GM19239 (cell line): ENCODE data around the gene TBX4.
"Not testable (repeated sequence)": the region's sequence is repeated elsewhere in the genome, so short reads cannot be mapped to it uniquely, and the experiment has no call there.

Experiments
- DNase-seq: peaks from one replicate; pipeline ENCODE4 v3.0.0; 2011; ENCODE audit warnings: low spot score; ENCODE audit not compliant: insufficient read length
- FAIRE-seq: peaks from 2 replicates; lab custom pipeline; 2011; peaks lifted over from hg19 to GRCh38; lab: Jason Lieb, UNC

Gene TBX4

DNA sequence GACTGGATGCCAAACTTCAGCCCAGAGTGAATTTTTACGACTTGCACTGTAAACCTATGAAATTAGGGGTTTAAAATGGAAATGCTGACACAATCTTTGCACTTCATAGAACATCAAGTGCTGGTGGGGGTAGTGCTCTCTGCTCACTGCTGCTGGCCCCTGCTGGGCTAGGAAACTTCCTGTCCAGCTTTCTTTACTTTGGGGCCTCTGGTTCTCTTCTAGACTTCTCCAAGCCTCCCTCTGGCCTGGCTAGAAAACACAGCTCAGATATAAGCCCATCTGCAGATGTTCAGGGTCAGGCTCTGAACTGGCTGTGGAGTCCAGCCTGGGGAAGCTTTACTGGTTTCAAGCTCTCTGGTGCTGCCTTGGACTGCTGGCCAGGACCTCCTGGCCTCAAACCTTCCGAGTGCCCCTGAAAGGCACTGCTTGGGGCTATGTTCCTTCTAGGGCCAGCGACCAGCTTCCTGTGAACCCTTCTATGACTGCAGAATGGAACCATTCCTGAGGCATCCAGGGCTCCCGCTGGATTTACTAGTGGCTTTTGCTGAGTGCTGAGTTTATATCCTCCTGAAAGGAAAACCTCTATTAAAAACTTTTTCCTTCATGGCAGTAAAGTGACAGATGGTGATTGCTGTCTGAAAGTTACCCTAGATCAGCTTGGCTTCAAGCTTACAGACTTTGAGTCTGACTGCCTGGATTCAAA, 59.4 kb downstream of the TBX4 start:
- DNase-seq (no peak), FAIRE-seq (no peak)

DNA sequence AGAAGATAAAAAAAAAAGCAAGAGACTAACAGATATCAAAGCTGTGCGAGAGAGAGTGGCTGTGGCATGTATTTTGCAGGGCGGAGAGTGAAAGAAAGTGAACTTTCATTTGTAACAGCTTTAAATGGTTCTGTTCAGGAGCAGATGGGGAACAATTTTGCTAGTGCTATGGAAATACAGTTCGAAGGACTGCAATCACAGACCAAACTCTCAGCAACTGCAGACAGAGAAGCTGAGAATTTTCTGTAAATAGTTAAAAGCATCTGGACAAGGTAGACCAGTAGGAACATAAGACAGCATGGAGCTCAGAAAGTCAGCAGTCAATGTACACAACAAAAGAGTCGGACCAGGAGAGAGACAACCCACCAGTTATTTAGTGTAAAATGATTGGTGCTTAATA, 62.3 kb downstream of the TBX4 start:
- no peak for DNase-seq
- no peak for FAIRE-seq

DNA sequence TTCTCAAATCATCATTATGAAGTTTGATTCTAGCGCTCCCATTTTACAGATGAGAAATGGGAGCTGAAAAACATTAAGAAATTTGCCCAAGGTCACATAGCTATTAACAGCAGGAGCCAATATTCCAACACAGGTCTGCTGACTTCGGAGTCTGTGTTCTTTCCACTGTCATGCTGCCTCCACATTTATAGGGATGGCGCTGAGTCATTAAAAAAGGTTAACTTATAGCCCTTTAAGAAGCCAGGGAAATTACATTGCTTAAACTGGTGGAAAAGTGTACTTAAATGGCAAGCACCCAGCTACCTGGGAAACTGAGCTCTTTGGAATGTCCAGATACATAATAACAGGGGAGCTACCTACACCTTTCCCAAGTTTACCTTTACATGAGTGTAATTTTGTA, 65.0 kb downstream of the TBX4 start:
- DNase-seq (no peak), FAIRE-seq (no peak)

DNA sequence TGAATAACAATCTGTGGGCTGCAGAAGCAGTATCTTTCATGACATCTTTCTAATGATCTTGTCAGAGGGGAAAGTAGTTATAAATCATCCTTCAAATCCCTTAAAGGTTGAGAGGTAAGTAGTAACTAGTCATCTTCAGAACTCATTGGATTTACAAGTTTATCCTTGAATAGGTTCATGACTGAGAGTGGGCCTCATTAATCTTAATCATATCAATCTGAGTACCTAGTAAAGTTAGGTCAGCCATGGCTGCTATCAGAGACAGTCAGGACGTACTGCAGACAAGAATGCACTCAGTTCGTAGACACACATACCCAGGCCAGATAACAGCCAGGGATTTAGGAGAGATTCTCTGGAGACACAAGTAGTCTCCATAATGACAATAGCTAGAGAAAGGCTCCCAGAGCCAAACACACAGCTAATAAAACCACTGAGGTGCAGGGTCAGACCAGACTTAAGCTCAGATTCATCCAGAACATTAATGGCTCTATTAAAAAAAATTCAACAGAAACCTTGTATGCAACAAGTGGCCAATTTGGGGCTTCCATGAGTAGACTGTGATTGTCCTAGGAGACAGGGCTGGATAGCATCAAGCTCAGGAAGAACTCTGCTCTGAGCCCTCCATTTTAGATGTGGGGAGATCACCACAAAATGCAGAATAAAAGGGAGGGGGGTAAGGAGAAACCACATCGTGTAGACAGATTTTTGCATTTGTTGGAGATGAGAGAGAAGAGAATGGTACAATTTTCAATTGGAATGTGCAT, 65.8 kb downstream of the TBX4 start:
- DNase-seq (no peak), FAIRE-seq (no peak)

DNA sequence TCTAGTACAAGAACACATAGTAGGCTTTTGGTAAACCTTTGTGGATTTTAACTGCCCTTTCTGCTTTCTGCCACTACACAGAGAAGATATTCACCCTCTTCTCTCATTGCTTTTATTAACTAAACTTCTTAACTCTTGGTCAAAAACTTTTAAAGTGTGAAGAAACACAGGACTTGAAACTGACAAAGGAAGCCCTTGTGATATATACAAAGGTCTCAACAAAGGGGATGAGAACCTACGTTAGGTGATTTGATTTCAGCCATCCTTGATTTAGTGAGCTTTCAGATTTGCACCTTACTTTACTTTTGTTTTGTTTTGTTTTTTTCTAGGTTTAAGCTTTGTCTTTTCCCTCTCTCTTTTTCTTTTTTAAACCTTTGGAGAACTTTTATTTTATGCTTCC, 66.9 kb downstream of the TBX4 start:
- FAIRE-seq (no peak), DNase-seq (no peak)

DNA sequence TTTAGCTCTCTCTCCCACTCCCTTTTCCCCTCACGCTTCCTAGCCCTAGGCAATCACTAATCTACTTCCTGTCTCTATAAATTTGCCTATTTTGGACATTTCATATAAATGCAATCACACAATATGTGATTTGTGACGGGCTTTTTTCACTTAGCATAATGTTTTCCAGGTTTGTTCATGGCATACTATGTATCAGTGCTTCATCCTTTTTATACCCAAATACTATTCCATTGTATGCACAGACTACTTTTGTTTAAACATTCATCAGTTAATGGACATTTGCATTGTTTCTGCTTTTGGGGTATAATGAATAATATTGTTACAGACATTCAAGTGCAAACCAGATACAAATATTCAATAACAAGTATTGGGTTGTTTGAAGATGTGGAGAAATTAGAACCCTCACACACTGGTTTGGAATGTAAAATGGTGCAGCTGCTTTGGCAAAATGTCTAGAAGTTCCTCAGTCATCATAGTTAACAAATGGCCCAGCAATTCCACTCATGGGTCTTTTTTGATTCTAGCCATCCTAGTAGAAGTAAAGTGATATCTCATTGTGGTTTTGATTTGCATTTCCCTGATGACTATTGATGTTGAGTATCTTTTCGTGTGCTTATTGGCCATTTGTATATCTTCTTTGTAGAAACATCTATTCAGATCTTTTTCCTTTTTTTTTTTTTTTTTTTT, 67.7 kb downstream of the TBX4 start:
- no peak for DNase-seq
- FAIRE-seq = no peak

DNA sequence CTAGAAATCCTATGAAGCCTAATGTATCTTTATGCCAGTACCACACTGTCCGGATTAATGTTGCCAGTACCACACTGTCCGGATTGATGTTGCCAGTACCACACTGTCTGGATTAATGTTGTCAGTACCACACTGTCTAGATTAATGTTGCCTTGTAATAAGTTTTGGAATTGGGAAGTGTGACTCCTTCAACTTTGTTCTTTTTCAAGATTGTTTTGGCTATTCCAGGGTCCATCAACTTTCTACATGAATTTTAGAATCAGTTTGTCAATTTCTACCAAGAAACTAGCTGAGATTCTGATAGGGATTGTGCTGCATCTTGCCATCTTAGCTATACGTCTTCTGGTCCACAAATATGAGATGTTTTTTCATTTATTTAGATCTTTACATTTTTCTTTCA, 68.7 kb downstream of the TBX4 start:
- DNase-seq = no peak
- FAIRE-seq = no peak

DNA sequence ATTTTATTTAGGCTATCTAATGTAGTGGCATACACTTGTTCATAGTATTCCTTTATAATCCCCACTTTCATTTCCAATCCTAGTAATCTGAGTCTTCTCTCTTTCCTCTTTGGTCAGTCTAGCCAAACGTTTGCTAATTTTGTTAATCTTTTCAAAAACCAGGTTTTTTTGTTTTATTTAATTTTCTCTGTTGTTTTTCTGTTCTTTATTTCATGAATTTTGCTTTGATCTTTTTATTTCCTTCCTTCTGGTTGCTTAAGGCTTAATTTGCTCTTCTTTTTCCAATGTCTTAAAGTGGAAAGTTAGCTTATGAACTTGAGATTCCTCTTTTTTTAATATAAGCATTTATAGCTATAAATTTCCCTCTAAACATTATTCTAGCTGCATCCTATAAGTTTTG, 69.9 kb downstream of the TBX4 start:
- FAIRE-seq = no peak
- DNase-seq = no peak

DNA sequence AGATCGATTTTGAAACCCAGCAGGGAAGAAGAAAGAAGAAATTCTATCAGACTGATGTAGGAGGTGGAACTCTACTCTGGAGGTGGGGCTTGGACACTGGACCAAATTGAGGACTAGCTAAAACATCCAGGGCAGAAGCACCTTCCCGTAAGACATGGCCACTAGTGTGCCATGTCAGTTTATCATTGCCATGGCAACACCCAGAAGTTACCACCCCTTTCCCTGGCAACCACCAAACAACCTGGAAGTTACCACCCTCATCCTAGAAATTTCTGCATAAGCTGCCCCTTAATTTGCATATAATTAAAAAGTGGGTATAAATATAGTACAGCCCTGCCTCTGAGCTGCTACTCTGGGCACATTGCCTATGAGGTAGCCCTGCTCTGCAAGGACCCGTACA, 72.1 kb downstream of the TBX4 start:
- no peak for DNase-seq
- FAIRE-seq = no peak

DNA sequence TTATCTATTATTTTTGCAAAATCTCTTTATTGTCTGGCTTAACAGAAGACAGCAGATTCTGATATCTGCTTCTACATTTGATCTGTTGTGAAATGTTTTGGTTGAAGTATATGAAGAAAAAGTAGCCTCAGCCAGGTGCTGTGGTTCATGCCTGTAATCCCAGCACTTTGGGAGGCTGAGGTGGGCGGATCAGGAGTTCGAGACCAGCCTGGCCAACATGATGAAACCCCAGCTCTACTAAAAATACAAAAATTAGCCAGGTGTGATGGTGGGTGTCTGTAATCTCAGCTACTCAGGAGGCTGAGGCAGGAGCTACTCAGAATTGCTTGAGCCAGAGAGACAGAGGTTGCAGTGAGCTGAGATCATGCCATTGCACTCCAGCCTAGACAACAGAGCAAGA, 75.2 kb downstream of the TBX4 start:
- not testable (repeated sequence) for FAIRE-seq, DNase-seq

DNA sequence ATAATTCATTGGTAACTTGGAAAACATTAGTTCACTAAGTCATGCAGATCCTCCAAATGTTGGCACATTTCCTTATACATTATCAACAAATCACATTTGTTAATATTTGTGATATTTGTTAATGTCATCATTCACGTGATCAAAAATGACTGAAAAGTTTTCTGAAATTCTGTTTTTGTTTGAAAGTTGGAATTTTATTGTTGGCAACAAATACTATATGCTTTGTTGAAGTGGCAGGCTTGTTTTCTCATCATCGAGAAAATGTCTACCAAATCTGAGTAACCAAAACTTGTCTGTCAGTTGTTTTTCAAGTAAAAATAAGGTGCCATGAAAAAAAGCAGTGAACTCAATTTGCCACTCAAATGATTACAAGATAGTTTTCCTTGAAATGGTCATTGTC, 75.9 kb downstream of the TBX4 start:
- FAIRE-seq = no peak
- DNase-seq = no peak

DNA sequence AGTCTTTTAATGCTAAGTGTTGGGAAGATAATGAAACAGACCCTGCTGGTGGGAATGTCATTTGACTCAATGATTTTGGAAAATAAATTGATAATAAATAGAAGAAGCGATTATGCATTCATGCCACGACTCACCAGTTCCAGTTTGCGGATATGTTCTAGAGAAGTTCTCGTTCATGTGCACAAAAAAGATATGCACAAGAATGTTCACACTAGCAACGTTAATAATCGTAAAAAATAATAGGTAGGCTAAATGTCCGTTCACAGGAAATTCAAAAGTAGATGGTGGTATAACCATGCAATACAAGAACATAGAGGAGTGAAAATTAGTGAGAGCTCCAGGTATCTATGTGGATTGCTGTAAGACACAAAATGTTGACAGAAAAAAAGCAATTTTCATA, 79.0 kb downstream of the TBX4 start:
- FAIRE-seq (no peak), DNase-seq (no peak)

DNA sequence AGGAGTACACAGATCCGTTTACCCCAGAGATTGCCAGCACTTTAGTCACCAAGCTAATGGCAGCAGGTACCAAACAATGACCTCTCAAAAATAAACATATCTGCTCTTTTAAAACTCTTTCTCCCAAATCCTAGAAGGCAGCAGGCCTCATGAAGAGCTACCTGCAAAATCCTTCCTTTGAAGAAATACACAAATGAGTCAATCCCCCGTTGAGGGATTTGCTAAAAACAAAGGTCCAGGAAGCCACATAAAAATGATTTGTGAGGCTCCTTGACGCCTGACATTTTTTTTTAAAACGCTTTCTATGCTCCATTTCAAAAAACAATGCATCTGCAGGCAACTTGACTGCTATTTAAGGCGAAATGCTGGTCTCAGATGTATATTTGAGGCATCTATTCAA, 80.6 kb downstream of the TBX4 start:
- FAIRE-seq (no peak), DNase-seq (no peak)

DNA sequence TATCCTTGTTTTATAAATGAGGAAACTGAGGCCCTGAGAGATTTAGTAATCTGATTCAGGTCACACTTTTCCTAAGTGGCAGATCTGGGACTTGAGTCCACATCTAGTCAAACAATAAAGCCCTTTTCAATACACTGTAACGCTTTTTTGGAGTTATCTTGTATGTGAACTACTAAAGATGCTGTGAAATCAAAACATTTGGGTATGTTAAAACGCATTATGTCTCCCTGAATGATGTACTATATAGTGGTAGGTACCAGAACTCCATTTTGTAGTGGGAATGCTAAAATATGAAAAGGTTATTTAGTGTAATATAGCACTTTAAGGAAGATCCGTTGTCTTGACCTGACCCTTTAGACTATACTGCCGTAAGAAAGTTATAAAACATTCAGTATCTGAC, 81.6 kb downstream of the TBX4 start:
- no peak for FAIRE-seq

DNA sequence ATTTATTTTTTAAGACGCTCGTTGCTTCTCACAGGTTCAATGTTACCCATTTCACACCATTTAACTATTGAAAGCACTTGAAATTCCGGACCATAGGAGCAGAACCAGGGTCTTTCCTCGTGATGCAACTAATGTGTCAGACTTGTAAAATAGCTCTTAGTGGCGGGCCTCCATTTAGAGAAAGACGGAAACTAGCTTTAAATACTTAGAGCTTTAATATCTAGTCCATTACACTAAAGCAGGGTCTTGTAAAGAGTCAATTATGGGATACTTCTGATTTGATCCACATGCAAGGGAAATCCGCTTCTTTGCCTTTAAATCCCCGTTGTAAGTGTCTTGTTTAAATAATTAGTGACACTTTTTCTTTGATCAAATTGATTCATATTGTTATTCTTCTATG, 82.2 kb downstream of the TBX4 start:
- FAIRE-seq (no peak), DNase-seq (no peak)

More for the DNA sequence above, 81.6 kb downstream of the TBX4 start:
- no peak for DNase-seq
